GM19455 (cell line): ENCODE data around the gene SPRY2.
"Not testable (repeated sequence)": the region's sequence is repeated elsewhere in the genome, so short reads cannot be mapped to it uniquely, and the experiment has no call there.

Source experiments
- ATAC-seq: cut with Tn5 transposase; IDR thresholded peaks from one replicate; pipeline ENCODE4 v1.9.1; 2021; ENCODE audit not compliant: unreplicated experiment

SPRY2 gene

DNA sequence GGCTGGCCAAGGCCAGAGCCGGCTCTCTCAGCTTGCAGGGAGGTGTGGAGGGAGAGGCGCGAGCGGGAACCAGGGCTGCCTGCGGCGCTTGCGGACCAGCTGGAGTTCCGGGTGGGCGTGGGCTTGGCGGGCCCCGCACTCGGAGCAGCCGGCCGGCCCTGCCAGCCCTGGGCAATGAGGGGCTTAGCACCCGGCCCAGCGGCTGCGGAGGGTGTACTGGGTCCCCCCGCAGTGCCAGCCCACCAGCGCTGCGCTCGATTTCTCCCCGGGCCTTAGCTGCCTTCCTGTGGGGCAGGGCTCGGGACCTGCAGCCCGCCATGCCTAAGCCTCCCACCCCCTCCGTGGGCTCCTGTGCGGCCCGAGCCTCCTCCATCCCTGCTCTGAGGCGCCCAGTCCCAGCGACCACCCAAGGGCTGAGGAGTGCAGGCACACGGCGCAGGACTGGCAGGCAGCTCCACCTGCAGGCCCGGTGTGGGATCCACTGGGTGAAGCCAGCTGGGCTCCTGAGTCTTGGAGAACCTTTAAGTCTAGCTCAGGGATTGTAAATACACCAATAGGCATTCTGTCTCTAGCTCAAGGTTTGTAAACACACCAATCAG is 14.7 kb upstream of the SPRY2 start:
- ATAC-seq = not testable (repeated sequence)

DNA sequence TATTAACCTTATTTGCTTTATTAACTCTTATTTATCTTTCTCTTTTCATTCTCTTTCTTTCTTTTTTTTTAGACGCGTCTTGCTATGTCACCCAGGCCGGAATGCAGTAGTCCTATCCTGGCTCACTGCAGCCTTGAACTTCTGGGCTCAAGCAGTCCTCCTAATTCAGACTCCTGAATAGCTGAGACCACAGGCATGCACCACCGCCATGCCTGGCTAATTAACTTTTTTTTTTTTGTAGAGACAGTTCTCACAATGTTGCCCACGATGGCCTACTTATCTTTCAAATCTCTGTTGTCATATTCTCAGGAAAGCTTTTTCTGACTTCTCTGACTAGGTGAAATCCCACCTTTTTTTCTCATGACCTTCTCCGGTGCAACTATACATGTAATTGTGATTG is 7.8 kb upstream of the SPRY2 start:
- ATAC-seq = no peak

DNA sequence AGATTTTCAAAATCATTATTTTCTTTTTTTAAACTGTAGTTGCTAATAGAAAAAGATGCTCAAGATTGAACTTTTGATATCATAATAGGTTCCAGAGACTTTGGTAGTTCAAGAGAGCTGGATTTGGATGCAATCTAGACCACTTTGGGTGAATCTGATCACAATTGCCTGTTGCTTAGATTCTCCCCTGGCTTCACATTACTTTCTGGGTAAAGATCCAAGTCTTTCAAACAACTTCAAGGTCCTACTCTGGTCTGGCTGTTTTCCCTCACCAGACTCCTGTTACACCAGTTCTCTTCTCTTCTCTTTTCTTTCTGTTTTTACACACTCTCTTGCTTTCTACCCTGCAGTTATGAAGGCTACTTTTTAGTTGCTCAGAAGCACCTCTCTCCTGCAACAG is 7.4 kb upstream of the SPRY2 start:
- no peak for ATAC-seq

DNA sequence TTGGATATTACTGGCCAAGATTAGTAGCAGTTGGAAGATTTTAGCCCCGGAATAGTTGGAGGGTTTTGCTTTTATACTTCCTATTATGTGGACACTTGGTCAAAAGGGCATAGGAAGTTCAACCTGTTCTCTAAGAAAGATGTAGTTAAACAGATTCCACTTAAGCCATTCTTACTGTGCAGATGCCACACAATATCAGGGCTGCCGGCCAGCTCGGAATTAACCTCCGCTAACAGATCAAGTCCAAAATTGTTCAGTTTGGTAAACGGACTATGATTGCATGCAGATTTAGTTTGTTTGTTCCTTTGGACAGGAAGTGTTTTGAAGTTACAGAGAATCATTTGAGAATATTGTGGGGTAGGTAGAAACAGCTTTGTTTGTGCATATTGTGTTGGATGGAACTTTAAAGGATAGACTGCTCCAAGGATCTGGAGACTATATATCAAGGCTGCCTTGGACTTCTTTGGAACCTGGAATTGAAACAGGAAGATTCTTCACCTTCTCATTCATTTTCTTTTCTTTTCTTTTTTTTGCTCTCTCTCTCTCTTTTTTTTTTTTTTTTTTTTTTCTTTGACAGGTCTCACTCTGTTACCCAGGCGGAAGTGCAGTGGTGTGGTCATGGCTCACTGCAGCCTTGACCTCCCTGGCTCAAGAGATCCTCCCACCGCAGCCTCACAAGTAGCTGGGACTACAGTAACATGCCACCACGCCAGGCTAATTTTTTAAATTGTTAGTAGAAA is 5.0 kb upstream of the SPRY2 start:
- no peak for ATAC-seq

DNA sequence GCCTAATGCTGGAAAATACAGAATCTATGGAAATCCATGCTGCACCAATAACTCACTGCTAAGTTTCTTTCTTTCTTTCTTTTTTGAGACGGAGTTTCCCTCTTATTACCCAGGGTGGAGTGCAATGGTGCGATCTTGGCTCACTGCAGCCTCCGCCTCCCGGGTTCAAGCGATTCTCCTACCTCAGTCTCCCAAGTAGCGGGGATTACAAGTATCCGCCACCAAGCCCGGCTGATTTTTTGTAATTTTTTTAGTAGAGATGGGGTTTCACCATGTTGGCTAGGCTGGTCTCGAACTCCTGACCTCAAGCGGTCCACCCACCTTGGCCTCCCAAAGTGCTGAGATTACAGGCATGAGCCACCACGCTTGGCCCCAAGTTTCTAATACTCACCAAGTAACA is 3.1 kb upstream of the SPRY2 start:
- ATAC-seq = not testable (repeated sequence)

DNA sequence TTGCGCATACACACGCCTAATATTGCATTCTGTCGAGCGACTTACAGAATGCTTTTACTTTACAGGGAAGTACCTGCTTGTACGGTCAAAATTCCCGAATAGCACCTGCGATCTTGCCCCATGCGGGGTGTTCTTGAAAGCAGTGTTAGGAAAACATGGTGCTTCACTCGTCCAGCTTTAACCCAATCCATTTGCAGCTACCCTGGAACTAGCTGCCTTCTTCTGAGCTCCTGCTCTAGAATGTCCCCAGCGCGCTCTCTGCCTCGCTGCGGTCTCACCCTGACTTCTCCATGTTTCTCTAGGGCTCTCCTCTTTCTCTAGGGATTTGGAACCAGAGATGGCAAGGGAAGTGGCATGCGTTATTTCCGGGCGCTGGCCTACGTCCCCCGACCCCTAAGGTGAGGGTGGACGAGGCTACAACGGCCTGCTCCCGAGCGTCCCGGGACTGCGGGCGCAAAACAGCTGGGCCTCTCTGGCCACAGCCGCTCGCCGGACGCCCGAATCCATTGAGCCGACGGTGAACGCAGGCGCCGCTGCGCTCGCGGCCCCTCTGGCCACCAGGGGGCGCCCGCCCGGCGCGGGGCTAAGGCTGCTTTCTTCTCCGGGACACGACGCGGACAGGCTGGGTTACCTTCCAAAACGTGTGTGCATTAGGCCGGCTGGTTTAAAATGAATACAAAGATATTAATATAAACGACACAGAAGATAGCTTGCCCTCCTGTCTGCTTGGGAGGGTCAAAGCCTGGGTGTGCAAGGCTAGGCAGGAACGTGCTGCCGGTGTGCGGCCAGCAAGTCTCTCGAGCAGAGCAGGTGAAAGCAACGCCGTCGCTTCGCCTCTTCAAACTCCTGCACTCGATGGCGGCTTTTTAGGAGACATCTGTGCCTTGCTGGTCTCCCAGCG is 1.8 kb upstream of the SPRY2 start:
- peak; percentile 71 for ATAC-seq

DNA sequence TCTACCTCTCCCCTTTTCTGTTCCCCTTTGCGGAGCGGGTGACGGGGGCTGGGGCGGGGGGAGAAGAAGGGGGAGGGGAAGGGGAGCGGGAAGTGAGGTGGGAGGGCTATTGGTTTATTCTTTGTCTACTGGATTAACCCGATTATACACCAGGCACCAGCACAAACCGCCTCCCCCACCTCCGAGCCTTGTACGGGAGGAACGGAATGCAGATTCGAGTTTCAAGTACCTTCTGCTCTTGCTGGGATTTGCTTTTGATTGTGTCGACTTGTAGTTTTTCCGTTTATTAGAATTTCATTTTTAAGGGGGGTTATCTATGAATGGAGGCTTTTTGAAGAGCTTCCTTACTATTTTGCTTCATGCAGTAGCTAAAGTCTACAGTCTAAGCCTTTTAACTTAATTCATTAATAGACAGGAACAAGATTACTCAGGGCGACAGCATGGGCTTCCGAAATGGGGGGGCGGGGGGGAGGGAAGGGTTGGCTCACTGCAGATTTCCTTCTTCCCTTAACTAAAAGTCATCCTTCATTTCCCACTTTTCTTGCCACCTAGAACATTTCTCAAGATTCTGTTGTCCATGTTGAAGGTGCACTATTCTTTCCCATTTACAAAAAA is 937 bp upstream of the SPRY2 start:
- no peak for ATAC-seq

DNA sequence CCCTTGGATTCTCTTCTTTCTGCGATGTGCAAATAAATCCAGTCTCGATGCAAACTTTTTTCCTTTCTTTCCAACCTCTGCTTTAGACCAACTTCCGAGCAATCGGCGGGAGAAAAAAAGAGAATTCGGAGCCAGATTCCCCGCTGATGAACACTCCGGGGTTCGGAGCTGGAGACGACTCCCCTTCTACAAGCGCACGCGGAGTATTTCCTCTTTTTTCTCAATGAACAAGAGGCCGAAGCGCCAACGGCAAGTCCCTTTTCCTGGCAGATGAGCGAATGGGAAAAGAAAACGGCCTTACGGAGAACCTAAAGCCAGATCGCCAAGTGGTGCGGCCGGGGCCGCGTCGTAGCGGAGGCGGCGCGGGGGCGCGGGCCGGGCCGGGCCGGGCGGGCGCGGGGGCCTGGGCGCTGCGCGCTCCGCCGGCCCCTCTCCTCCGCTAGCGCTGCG is 250 bp downstream of the SPRY2 start:
- peak; percentile 24 for ATAC-seq

DNA sequence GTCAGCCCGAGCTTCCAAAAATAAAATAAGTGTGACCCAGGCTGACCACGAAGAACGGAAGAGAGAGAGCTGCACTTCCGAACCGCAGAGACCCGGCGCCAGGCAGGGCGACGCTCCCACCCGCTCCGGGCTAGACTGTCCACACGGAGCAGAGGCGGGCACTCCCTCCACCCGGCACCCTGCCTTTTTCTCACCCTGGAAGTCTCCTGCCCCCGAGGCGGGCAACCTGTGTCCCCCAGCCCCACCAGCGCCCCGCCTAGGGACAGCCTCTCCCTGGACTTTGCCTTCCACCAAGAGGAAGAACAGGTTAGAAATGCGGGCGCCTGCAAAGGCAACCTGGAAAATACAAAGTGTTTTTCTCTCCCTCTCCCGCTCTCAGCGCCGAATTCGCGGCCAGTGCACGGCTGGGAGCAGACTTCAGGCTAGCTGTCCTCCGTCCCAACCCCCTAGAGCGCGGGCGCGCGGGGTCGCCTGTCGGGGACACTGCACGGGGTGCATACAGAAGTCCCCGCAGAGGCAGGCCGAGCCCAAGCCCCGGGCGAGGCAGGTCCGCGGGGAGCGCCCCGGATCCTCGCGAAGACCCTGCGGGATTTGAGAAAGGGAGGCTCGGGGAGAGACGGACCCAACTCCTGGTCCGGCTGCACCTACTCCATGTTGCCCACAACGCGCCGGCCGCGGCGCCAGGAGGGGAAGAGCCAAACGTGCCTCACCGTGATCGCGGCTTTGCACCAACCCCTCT is 845 bp downstream of the SPRY2 start:
- no peak for ATAC-seq

DNA sequence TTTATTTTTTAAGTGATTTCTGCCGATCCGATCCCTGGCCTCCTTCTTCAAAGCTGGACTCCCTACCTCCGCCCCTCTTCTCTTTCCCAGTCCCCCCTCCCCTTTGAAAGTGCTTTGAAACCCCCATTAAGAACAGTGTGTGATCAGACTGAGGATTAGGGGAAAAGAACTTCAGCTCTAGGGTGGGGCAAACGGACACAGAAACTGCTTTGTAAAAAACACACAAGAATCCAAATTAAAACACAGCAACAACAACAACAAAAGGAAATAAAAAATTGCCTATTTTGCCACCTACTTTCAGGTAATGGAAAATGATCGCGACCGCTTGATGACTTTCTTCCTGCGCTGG is 1.4 kb downstream of the SPRY2 start:
- no peak for ATAC-seq

DNA sequence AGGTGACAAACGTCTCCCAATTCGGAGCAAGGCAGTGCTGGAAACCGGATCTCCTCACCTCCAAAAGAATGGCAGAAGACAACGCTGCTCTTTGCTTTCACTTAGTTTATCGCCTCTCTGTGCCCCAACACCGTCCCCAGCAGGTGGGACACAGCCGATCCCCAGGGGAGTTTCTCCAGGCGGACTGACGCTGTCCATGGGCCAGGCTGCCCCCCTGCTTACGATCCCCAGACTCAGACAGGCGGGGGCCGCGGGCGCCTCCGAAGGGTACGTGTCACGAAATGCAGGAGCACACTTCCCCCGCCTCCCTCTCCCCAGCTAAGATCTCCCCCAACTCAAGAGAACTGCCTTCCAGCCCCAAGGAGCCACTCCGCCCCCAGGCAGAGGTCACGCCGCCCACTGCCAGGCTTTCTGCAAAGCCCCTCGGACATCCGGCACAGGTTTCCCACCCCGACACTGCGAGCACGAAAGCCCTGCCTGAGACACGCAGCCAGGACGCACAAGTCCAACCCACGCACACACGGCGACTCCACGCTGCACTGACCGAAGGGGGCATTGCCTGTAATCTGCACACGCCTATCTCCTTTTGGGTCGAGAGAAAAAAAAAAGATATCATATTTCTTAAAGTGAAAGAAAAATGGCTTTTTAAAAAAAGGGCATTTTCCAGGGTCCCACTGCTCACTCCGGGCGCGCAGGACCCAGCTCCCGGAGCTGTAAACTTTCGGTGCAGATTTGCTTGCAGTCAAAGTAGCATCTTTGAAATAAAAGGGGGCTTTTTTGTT is 2.0 kb downstream of the SPRY2 start:
- no peak for ATAC-seq

DNA sequence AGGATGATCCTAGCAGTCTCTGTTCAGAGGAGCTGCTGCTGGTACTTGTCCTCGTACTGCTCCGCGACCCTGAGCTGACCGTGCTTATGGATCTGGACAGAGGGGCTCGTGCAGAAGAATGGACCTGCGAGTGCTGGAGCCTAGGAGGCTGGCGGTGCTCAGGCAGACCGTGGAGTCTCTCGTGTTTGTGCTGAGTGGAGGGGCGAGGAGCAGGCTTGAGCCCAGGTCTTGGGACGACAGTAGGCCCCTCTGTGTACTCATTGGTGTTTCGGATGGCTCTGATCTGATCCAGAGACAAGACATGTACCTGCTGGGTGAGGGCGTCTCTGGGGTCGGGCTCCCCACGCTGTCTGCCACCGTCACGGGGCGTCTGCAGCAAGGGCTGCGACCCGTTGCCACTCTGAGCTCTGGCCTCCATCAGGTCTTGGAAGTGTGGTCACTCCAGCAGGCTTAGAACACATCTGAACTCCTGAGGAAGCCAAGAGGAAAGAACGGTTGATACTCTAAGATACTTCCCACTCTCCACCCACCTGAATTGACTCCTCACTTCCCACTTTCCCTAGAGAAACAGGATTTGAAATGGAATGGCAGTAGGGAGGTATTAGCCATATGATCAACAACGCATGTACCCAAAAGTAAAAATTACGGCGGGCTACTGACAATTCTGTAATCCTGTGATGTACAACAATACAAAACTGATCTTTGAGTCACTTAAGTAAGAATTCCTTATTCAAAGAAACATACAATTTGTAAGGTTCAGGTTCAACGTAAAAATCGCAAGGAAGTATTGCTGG is 3.4 kb downstream of the SPRY2 start:
- ATAC-seq = no peak

DNA sequence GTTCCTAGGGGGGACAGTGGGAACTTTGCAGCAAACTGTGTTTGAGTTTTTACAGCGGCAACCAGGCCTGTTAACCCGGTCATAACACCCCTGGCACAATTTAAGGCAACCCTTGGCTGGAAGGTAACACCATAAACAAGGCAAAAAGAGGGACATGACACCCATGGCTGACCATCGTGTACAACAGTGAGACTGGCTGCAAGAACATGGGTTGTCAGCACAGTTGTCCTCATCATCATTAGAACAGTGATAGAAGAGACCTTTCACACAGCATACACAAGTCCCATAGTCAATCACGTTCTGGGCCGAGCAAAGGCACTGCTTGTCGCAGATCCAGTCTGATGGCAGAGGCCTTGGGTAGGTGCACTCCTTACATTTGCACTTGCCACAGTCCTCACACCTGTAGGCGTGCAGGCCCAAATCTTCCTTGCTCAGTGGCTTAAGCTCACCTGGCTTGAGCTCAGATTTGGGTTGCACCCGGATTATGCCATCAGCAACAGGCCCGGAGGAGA is 4.1 kb downstream of the SPRY2 start:
- no peak for ATAC-seq

DNA sequence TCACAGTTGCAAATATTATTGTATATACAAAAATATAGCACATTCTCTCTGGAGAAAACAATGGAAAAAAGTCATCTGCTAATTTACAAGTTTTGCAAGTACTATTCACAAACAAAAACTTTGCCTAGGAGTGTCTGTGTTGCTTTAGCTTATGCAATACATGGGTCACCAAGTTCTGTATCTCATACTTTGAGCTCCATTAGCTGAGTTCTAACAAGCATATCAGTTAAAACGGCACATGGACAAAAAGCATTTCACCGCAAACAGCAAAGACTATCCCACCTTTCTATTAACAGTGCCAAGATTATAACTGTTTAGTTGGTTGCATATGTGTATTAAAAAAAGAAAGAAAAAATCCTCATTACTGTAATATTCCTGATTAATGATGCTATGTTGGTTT is 4.6 kb downstream of the SPRY2 start:
- no peak for ATAC-seq

DNA sequence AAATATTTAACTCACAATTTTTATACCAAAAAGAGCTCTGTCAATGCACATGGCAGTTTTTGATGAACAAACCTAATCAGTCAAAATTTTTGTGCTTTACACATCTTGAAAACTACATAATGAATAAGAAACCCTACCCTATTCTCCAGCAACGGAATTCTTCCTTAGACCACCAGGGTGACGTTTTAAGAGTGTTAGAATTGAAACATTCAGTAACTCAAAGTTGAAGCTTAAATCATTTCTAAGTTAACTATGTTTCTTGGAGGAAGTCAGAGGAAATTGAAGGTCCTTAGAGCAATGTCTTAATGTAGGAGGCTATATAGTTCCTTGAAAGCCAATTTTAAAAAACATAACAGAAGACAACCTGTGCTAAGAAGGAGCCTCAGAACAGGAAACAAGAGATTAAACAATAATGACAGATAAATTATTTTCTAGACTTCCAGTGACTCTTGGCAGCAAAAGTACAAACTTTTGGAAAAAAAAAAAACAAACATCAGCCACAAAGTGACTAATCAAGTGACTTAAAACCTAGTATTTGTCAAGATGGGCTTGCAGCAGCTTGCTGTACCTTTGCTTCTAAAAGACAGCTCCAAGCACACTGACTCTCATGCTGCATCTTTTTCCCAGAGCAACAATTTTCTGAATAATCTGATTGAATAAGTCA is 6.2 kb downstream of the SPRY2 start:
- no peak for ATAC-seq

DNA sequence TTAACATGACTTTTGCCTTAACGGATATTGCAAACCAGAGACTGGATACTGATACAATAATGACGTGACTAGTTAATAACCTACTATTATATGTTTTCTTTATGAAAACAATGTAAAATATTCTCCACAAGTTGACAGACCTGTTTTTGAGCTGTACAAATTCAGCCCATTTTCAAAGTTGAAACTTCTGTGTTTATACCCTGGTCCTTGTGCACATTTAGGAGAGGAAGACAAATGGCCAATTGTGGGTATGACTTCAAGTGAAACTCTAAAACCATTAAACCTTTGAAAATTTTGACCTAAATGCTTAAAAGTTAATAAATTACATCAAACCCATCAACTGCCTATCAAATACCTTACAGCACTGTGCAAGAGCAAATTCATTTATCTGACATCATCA is 8.9 kb downstream of the SPRY2 start:
- no peak for ATAC-seq

DNA sequence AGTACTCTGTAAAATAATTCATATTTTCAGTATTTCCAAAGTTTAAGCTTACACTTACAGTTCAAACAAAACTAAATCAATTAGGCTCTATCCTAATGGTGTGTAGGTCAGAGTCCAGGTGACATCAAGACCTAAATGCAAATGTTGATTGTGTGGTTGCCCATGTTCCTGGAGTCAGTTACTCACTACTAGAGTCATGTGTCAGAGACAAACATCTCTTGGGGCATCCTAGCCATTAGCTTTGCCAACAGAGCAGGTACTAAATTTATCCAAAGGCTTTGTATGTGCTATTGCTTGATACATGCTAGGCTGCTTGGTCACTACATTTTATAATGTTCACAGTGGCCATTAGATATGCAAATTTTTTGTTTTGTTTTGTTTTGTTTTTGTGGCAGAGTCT is 11.7 kb downstream of the SPRY2 start:
- no peak for ATAC-seq

DNA sequence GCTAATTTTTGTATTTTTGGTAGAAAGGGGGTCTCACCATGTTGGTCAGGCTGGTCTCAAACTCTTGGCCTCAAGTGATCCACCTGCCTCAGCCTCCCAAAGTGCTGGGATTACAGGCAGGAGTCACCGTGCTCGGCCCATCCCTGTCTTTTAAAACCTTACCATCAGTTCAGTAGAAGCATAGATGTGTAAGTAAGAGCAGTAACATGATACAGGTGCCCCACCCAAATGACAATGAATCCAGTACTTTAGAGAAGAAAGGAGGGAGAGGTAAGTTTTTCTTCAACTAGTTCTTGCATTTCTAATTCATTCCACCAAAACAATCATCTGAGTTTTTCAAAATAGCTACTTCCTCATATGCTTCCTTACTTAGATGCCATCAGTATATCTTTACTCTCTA is 21.9 kb downstream of the SPRY2 start:
- no peak for ATAC-seq
